ENCODE data around the gene NKIRAS2. TPM values are rescaled to one million over a fixed set of nuclear protein-coding genes. Genes with fewer than 3 reads are reported as not detected.

Gene NKIRAS2
- total RNA-seq, 1 donor from 2014 or later: 23.6 TPM

DNA sequence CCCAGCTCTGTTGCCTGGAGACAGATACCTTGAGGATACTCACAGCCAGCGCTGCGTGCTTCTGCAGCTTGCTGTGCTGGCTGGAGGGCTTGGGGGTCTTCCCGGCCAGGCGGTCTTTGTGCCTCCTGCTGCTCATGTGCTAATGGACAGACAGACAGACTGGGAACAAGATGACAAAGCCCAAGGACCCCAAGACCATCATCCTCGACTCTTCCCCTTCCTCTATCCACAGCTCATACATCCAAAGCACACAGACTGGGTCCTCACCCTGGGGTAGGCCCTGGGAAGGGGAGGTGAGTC is 7.7 kb downstream of the NKIRAS2 start:
- no peak for DNase-seq

DNA sequence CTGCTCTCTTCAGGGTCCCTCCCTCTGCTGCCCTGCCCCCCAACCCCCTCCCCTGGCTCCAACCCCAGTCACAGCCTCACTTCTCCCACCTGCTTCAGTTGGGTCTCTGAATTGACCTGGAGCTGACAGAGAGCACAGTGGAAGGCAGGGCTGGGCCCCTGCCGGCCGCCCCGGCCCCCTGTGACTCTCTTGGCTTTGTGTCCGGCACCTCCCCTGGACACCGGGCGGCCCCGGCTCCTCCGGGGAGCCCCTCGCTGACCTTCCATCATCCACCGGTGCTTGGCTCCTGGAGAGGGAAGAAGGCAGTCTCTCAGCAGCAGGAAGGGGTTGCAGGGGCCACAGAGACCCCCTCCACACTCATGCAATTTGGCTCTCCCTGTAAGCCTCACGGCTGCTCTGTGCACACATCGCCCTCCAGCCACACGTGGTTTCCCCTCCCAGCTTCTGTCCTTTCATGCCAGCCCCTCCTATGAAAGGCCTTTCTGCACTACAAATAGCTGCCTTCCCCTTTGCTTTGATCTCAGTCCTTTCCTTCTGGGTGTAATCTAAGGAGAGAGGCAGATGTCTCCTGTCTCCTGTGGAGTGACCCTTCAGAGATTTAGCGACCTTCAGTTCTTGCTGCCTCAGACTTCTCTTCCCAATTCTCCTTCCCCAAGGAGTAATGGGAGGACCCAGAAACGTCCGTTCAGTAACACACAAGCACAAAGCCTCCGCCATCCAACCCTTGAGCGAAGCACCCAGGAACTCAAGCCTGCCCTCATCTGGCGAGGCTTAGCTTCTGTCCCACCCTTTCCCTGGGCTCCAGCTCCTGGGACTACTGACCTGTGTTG is 8.3 kb downstream of the NKIRAS2 start:
- DNase-seq: no peak

DNA sequence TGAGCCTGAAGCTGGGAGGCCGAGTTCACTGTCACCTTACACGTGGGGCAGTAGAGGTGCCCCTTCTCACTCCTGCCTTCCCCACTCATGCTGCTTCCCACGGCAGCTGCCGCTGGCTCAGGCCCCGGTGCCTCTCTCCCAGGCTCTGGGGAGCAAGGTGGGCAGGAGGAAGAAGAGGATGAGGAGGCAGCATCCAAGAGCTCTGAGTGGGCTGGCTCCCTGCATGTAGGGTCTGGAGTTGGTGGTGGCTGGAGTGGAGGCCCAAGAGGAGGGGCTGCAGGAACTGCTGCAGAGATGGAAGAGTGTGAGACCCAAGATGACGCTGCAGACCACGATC is 8.9 kb downstream of the NKIRAS2 start:
- no peak for DNase-seq

DNA sequence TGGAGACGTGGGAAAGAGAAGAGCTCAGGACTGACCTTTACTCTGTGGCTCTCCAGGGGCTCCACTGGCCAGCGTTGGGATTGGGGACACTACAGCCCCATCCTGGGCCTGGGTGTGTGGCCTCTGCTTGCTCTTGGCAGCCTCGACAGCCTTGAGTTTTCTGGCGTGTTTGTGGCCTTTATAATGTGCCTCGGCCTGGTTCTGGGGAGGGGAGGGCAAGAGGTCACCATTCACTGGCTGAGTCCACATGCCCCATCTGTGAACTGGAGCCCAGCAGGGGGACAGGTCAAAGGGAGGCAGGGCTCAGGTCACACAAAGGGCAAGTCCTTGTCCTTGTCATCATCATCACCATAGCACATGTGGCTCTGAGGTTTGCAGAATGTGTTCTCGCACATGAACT is 11.7 kb downstream of the NKIRAS2 start:
- DNase-seq: no peak

DNA sequence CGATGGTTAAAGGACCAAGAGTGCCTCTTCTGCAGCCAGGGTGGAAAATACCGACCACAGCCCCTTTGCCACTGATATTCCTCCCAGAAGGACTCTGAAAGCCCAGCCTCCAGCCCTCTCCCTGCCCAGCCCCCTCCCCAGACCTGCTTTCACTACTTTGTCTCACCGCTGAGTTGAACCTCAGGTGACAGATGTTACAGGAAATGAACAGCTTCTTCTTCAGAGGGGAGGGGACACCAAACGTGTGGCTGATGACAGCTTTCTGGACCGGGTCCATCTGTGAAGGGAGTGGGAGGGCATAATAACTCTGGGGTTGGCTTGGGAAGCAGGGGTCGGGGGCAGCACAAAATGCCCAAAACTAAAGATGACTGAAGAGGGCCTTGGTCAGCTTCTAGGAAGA is 14.2 kb downstream of the NKIRAS2 start:
- no peak for DNase-seq

DNA sequence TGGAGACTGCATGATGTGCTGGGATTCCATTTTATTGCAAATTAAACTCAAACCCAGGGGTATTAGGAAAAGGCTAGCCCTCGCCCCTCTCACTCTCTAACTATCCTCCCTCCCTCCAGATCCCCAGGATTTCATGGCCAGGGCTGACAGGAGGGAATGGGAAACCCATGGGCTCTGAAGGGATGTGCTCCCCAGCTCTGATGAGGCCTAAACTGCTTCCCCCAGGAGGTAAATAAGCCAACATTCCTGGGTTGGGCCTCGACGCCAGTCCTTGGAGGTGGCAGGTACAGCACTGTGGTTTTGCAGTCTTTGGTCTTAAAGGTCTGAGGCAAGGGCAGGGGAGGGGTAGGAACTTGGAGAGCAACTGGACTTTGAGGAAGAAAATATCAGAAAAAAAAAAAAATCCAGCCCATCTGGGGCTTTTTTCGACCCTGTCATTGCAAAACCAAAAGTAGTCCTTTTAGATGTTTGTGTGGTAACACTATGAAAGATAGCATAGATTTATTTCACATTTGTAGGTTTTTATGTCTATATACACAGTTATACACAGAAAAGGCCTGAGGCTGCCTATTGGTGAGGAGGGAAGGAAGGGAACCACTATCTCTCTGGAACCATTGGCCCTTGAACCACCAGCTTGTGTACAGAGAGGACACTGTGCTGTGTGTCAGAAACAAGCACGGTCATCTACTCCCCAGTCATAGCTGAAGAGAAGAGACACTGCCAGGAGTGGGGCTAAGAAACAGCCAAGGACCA is 18.5 kb downstream of the NKIRAS2 start:
- DNase-seq: no peak

DNA sequence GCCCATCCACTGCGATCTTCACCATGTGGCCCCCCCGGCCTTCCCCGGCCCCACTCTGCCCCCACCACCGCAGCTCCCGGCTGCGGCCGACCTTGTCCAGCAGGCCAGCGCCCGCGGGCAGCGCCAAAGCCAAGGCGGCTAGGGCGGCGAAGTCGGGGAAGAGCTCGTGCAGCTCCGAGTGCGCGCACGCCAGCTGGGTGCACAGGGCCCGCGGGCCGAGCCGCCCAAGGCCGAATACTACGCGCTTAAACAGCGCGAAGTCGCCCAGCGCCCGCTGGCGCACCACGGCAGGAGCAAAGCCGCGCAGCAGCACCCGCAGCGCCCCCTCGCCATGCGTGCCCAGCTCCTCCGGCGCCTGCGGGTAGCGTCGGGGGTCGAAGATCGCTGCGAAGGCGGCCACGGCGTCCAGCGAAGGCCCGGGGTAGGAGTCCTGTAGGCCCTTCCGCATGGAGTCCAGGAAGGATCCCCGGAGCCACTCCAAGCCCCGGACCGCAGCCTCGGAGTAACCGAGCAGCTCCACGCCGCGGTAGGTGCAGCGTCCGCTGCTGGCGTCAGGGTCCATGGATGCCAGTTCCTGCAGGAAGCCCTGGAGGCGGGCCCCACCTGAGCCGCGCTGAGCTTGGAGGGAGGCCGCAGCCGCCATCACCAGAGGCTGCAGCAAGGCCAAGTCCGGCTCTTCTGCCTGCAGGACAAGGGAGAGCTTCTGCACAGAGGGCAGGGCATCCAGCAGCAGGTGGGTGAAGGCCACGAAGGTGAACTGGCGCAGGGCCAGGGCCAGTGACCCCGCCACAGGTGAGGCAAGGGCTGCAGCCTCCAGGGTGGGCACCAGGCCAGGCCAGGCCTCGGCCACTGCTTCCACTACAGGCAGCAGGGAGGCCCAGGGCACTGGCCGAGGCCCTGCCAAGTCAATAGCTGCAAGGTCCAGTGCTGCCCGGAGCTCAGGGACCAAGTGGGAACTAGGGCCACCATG is 20.2 kb downstream of the NKIRAS2 start:
- DNase-seq: no peak

DNA sequence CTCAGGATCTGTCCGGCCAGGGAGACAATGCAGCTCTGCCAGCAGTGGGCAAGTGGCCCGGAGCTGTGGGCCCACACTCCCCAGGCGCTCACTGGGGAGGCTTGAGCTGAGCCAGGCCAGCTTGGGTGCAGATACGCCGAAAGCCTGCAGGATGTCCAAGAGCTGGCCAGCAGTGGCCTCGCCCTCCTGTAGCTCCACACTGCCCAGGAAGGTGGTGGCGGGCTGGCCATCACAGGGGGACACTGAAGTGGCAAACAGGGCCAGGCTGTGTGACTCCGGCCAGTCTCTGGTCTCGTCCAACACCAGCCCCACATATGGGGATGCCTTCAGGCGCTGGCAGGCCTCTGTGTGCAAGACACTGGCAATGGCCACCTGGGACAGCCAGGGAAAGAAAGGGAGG is 20.9 kb downstream of the NKIRAS2 start:
- no peak for DNase-seq

DNA sequence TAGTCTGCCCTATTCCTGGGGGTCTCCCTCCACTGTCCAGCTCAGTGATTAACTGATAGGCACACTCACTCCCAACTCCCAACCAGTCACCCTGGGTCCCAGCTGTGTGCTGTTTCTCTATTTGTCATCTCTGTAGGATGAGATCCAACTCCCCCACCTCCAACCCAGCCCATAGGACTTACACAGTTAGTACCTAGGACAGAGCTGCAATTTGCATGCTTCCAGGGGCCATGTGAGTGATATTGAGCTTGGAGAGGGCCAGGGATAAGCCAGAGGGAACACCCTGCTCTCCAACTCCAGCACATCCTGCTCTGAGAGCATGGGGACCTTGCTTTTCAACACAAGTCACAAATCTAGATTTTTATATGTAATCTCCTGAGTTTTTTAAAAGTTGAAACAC is 21.7 kb downstream of the NKIRAS2 start:
- no peak for DNase-seq

DNA sequence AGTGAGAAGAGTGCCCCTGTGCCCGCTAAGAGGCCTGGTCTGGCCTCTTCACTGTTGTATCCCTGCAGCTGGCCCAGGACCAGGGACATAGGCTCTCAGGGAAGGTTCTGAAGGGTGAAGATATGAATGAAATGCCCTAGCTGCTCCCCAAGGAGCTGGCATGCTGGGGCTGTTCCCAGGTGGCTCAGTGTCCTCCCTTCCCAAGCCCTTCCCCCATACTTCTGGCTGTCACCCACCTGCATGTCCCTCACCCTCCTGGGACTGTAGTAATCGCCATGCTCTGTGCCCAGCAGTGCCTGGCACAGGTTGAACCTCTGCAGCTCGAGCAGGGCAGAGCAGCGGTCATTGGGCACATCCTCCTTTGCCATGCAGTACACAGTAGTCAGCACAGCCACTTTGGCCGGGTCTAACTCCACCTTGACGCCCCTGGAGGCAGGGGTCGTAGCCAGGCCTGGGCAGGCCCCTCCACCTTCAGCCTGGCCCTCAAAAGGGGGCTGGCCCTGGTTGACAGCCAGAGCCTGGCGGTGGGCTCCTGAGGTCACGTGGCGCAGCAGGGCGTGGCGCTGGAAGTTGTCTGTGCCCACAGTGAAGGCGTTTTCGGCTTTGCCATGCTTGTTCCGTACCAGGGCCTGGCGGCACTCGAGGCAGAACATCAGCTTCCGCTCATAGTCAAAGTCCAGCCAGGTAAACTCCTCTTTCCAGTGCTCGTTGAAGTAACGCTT is 22.9 kb downstream of the NKIRAS2 start:
- DNase-seq: no peak

DNA sequence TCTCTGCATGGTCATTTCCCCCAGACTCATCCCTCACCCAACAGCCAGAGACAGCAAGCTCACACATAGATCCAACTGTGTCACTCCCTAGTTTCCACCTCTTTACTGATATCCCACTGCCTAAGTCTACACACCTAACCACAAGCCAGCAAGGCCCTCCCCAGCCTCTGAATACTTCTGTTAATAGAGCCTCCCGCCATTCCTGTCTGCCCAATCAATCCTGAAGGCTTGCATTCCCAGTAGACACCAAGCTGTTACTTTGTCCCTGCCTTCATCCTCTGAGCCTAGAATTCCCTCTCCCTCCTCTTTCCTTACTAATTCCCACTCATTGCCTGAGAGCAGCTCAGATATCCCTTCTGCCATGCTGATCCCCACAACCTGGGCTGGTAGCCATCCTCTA is 25.8 kb downstream of the NKIRAS2 start:
- no peak for DNase-seq

DNA sequence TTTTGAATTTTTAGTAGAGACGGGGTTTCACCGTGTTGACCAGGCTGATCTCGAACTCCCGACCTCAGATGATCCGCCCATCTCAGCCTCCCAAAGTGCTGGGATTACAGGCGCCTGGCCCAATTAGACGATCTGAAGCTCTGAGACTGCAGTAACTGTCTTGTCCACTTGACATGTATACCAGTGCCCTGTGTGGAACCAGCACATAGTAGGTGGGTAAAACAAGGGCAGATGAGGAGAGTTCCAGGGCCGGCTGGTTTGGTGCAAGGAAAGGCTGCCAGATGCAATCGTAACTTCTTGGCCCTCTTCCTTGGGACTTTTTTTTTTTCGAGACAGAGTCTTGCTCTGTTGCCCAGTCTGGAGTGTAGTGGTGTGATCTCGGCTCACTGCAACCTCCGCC is 27.5 kb downstream of the NKIRAS2 start:
- no peak for DNase-seq

DNA sequence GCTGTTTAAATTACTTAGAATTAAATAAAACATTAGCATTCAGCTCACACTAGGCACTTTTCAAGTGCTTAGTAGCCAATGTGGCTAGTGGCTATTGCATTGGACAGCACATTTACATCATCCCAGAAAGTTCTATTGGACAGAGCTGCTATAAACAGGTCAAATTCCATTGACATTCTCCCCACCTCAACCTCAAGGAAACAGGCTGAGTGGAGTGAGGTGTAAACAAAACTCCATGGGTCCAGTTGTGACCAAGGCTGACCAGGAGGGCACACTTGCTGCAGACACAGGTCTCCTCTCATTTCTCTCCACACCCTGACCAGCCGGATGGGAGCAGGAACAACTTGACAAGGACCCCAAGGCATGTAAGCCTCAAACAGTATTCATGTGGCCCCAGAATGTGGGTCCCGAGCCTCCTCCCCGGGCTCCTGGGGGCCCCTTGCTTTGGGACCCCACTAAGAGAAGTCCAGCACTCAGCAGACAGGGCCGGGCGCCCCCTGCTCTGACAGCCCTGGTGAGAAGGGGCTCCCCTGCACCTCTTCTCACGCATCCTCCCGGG is 30.0 kb downstream of the NKIRAS2 start:
- no peak for DNase-seq

DNA sequence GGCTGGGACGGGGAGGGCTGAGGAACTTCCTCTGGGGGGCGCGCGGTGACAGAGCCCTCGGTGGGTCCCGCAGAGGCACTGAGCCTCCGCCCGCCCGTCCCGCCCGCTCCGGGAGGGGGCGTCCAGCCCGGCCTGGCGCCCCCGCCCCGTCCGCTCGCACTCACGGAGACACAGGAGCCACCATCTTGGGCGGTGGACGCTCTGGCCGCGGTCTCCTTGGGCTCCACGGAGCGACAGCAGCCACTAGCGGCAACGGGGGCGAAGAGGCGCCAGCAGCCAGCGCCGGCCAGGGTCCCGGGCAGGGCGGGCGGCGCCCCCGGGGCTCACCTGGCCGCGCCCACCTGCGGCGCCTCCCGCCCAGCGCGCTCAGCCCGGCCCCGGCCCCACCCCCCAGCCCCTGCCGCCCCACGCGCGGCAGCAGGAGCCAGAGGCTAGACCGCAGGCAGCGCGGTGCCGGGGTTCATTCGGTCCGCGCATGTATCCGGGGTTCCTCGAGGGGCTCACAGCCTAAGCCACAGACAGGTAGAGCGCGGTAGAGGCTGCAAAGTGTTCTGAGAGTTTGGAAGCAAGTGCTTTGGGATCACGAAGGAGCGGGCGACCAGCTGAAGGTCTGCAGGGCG is 30.6 kb downstream of the NKIRAS2 start, which contains the start of gene C17orf113:
TSS of gene C17orf113 (minus strand) at position 209 of the 620 bp plus-strand sequence. CDS start 7,225 bp downstream, outside the sequence.
- peak; percentile 79 for DNase-seq

DNA sequence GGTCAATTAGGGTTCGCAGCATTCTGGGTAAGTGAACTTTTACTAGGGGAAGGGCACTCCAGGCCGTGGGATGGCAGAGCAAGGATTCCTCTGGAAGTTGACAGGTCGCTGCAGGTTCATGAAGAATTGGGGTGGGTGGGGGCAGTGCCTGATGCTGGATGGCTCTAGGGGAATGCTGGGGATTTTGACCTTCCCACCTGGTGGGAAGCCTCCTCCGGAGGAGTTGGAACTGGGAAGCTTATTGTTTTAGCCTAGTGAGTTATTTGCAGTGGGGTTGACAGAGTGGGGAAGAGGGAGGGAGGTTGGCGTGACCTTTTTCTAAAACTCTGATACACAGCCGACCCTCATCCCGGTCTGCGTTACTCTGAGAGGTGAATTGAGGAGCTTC is 31.1 kb downstream of the NKIRAS2 start:
- no peak for DNase-seq

DNA sequence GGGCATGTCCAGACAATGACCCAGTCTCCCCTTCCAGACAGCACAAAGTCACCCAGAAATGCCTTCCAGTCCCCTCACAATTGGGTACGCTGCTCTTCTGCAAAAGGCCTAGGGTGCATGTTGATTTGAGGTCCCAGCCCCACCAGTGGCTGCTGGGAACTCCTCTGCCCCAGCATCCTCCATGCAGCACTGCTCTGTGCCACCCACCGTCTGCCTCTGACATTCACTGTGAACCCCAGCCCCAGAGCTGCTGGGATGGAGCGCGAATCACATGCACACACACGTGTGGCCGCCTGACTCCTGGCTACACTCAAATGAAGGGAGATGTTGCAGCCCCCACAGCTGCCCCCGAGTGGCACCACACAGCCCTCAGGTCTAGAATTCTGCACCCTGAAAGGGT is 31.8 kb downstream of the NKIRAS2 start:
- DNase-seq: no peak

DNA sequence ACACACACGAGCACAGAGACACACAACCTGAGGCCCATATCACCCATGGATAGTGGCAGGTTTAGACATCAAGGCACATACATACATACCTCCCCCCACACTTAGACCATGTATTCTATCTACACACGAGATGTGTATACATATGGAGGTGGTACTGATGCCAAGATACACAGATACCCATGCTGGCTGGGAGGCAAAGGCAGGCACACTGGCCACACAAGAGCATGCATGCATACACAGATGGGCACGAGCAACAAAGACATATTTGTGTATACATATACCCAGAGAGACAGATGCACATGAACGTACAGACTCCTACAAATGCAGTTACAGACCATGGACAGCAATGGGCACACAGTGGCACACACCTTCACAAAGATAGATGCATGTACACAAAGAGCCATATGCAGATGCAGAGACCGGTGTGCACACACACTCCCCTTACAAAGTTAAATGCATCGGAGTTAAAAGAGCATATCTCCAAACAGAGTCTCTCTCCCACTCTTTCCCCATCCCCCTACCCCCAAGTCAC is 32.5 kb downstream of the NKIRAS2 start:
- DNase-seq: no peak

DNA sequence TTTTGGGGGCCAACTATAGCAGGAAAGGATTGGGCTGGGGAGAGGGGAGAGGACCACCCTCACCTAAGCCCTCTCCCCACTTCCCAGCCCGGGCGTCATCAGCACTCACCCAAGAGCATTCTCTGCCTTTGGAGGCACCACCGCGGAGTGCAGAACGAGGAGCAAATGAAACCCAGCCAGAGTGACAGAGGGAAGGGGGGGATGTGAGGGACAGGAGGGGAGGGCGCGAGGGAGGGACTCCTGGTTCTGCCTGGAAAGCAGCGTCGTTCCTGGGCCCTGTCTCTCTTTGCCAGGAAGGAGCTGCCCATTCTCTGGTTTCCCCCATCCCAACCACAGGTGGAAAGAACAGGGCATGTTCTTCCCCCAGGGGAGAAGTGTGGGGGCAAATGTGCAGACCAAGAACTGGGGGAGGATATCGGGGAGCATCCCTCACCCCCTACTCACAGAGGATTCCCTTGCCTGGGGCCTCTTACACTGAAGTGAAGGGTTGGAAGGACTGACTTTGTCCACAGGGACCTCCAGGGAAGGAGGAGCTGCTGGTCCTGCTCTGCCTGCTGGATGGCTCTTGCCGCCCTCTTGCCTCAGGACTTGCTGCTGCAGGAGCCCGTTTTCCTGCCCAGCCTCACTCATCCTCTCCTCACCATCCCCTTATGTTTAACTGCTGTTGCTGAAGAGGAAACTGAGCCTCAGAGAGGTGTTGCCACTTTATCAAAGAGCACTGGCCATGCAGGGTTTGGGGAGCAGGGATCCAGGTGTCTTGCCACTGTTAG is 34.0 kb downstream of the NKIRAS2 start:
- no peak for DNase-seq

DNA sequence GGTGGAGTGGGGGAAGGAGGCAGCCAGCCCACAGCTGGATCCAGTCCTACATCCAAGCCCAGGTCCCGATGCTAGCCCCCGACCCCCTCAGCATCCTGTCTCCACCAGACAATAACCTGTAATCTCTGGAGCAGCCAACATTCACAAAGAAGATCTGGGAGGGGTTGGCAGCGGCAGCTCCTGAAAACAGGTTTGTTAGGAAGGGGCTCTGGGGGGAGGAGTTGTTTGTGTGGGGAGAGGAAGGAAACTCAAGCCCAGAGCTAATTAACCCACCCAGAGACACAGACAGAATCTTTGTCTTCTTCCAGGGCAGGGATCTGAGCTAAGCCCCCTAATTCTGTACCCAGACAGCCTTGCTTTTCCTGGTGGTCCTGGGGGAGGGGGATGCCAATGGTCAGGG is 35.1 kb downstream of the NKIRAS2 start:
- DNase-seq: no peak

DNA sequence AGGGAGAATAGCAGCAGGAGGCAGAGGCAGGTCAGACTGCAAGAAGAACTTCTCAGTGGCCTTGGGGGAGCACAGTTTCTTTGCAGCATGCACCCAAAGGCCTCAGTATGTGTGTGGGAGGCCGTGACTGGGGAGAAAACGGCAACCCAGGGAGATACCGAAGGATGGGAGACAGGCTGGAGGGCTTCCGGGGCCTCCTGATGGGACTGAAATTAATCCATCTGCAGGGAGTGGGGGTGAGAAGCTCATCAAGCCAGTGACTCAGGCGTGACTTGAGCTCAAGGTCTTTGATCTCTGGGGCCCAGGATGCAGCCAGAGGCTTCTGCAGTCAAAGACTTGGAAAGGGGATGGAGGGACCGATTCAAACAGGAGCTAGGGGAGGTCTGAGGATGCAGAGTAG is 35.6 kb downstream of the NKIRAS2 start:
- DNase-seq: no peak
